ENCODE results near the gene MN1.

Gene MN1

GRCh38 chr22:27786291-27786932 is 15.1 kb downstream of the MN1 start:
- Mint-ChIP-seq H3K4me1 (ENCODE audit: low read depth) (peaks cover 6% of the 10 kb centered on the region), H3K9me3 (ENCODE audit: low read depth) (no peaks in the 10 kb centered on the region), H3K27ac (no peak overlapping the region), H3K36me3 (no peaks in the 10 kb centered on the region), H3K27me3 (peaks cover 12% of the 10 kb centered on the region), H3K4me3 (no peak overlapping the region)

DNA sequence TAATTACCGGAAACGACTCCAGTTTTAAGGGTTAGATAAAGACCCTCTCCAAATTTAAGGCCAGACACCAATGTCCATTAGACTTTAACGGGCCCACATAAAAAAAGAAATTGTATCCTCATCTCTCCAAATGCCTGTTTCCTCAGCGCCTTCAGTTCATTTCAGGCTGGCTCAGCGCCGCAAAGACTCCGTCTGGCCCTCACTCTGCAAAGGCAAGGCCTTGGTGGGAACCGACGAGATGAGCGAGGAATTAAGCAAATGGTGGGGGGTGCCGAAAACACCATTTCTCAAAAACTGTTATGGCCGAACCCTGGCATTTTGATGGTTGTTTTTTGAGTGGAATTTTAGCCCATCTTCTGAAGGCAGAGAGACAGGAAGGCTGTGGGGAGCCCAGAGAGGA is 15.7 kb downstream of the MN1 start:
- Mint-ChIP-seq H3K9me3 (ENCODE audit: low read depth) (no peaks in the 10 kb centered on the region), H3K36me3 (no peaks in the 10 kb centered on the region), H3K4me3 (no peak overlapping the region), H3K27ac (no peak overlapping the region), H3K27me3 (peaks cover 12% of the 10 kb centered on the region), H3K4me1 (ENCODE audit: low read depth) (peaks cover 6% of the 10 kb centered on the region)

GRCh38 chr22:27784120-27784475 is 17.5 kb downstream of the MN1 start:
- peaks cover 6% of the 10 kb centered on the region for H3K4me1 Mint-ChIP-seq (ENCODE audit: low read depth)
- peaks cover 15% of the 10 kb centered on the region for H3K27me3 Mint-ChIP-seq
- no peak overlapping the region for H3K27ac Mint-ChIP-seq
- no peaks in the 10 kb centered on the region for H3K9me3 Mint-ChIP-seq (ENCODE audit: low read depth)
- H3K36me3 Mint-ChIP-seq = no peaks in the 10 kb centered on the region
- no peak overlapping the region for H3K4me3 Mint-ChIP-seq

- peaks cover 15% of the 10 kb centered on the region for H3K27me3 Mint-ChIP-seq
- no peaks in the 10 kb centered on the region for H3K36me3 Mint-ChIP-seq
- no peak overlapping the region for H3K4me3 Mint-ChIP-seq
- no peak overlapping the region for H3K27ac Mint-ChIP-seq
- H3K4me1 Mint-ChIP-seq (ENCODE audit: low read depth) = peaks cover 6% of the 10 kb centered on the region
- no peaks in the 10 kb centered on the region for H3K9me3 Mint-ChIP-seq (ENCODE audit: low read depth)
These were observed 18.0 kb downstream of the MN1 start for GRCh38 chr22:27783436-27784119.

DNA sequence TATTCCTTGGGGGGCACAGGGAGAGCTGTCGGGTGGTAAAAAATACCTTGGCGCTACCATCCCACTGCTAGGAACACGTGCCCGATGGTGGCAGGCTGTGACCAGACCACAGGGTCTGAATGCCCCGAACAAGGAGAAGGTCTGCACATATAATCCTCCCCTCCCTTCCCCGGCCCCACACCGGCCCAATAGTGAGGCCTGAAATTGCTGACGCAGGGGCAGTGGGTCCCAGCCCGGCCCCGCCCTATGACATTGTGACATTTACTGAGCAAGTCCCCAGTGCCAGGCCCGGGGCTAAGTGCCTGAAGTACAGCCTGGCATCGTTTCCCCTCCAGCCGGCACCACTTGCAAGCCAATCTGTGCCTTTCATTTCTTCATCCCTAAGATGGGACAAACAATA is 19.5 kb downstream of the MN1 start:
- H3K36me3 Mint-ChIP-seq = no peaks in the 10 kb centered on the region
- peaks cover 6% of the 10 kb centered on the region for H3K4me1 Mint-ChIP-seq (ENCODE audit: low read depth)
- no peaks in the 10 kb centered on the region for H3K9me3 Mint-ChIP-seq (ENCODE audit: low read depth)
- H3K27me3 Mint-ChIP-seq = peaks cover 14% of the 10 kb centered on the region
- no peak overlapping the region for H3K27ac Mint-ChIP-seq
- no peak overlapping the region for H3K4me3 Mint-ChIP-seq

DNA sequence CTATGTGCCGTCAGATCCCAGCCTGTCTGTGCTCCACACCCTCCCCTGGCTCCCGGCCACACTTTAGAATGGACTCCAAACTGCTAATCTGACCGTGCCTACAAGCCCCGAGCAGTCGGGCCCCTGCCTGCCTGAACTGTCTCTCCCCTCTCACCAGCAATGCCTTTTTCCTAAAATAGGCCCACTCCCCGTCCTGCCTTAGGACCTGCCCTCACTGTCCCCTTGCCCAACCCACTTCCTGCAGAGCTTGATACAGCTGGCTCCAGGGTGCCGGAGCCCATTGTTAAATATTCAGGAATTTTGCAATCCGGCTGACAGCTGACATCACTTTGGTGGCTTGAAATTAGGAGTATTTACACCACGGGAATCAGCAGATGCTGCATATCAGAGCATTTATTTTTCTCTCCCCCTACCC is 21.4 kb downstream of the MN1 start:
- H3K27me3 Mint-ChIP-seq = peaks cover 13% of the 10 kb centered on the region
- H3K9me3 Mint-ChIP-seq (ENCODE audit: low read depth) = no peaks in the 10 kb centered on the region

DNA sequence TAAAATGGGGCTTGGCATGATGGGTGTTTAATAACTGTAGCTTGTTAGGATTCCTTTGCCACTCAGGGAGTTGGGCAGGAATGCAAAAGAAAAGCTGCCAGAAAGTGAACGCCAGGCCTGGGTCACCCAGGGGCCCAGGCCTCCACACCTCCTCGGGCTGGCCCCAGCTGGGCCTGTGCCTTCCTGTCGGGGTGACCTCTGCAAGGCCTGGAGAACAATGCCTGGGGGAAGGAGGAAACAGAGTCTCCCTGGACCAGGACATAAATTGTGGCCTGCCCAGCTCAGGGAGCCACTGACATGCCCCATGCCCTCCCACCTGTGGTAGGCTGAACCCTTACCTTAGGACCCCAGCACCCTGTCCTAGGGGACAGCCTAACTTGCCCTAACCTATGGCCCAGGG is 21.9 kb downstream of the MN1 start:
- H3K4me3 Mint-ChIP-seq = no peak overlapping the region
- peaks cover 10% of the 10 kb centered on the region for H3K27me3 Mint-ChIP-seq
- no peak overlapping the region for H3K27ac Mint-ChIP-seq
- no peaks in the 10 kb centered on the region for H3K36me3 Mint-ChIP-seq
- H3K4me1 Mint-ChIP-seq (ENCODE audit: low read depth) = no peaks in the 10 kb centered on the region
- no peaks in the 10 kb centered on the region for H3K9me3 Mint-ChIP-seq (ENCODE audit: low read depth)

More for the DNA sequence above, 21.4 kb downstream of the MN1 start:
- peaks cover 4% of the 10 kb centered on the region for H3K4me1 Mint-ChIP-seq (ENCODE audit: low read depth)
- H3K36me3 Mint-ChIP-seq = no peaks in the 10 kb centered on the region
- H3K4me3 Mint-ChIP-seq = no peak overlapping the region
- no peak overlapping the region for H3K27ac Mint-ChIP-seq

DNA sequence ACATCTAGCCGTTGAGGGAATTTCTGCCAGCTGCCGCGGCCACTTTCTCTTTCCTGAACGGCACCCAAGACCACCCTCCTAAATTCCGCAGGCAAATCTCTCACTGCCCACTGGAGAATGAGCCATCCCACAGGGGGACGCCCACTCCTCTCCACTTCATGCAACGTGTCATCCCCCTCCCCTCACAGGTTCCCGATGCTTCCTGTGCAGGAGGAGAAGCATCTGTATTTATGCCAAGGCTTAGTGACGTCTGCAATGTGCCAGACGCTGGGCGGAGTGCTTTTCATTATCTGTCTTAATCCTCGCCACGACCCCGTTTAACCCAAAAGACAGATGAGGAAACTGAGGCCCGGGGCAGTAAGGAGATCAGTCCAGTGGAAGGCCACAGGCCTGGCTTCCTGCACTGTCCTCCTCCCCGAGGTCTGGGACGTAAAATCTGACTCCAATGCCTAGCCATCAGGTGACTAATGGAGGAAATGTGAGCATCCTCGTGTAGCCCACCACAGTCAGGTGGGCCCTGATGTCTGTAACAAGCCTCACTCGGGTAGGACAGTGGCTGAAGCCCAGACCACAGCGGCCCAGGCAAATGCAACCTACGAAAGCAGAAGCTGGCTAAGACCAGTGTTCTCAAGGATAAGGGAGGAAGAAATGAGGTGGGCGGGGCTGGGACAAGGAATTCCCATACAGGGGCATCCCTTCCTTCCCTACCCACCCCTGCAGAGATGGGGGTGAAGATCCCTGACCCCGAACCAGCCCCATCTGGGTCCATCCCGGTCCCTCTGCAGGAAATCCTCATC is 23.1 kb downstream of the MN1 start:
- Mint-ChIP-seq H3K4me3 (no peak overlapping the region), H3K9me3 (ENCODE audit: low read depth) (no peaks in the 10 kb centered on the region), H3K27me3 (peaks cover 7% of the 10 kb centered on the region), H3K36me3 (no peaks in the 10 kb centered on the region), H3K4me1 (ENCODE audit: low read depth) (no peaks in the 10 kb centered on the region), H3K27ac (no peak overlapping the region)

- H3K27me3 Mint-ChIP-seq = peaks cover 6% of the 10 kb centered on the region
- no peaks in the 10 kb centered on the region for H3K36me3 Mint-ChIP-seq
- H3K4me3 Mint-ChIP-seq = no peak overlapping the region
- H3K27ac Mint-ChIP-seq = no peak overlapping the region
- H3K9me3 Mint-ChIP-seq (ENCODE audit: low read depth) = no peaks in the 10 kb centered on the region
- H3K4me1 Mint-ChIP-seq (ENCODE audit: low read depth) = no peaks in the 10 kb centered on the region
These were observed 24.4 kb downstream of the MN1 start for GRCh38 chr22:27777128-27777527.

- Mint-ChIP-seq H3K27me3 (peaks cover 6% of the 10 kb centered on the region), H3K4me1 (ENCODE audit: low read depth) (no peaks in the 10 kb centered on the region), H3K9me3 (ENCODE audit: low read depth) (no peaks in the 10 kb centered on the region), H3K4me3 (no peak overlapping the region), H3K36me3 (no peaks in the 10 kb centered on the region), H3K27ac (no peak overlapping the region)
These were observed 25.0 kb downstream of the MN1 start for GRCh38 chr22:27776650-27776958.

DNA sequence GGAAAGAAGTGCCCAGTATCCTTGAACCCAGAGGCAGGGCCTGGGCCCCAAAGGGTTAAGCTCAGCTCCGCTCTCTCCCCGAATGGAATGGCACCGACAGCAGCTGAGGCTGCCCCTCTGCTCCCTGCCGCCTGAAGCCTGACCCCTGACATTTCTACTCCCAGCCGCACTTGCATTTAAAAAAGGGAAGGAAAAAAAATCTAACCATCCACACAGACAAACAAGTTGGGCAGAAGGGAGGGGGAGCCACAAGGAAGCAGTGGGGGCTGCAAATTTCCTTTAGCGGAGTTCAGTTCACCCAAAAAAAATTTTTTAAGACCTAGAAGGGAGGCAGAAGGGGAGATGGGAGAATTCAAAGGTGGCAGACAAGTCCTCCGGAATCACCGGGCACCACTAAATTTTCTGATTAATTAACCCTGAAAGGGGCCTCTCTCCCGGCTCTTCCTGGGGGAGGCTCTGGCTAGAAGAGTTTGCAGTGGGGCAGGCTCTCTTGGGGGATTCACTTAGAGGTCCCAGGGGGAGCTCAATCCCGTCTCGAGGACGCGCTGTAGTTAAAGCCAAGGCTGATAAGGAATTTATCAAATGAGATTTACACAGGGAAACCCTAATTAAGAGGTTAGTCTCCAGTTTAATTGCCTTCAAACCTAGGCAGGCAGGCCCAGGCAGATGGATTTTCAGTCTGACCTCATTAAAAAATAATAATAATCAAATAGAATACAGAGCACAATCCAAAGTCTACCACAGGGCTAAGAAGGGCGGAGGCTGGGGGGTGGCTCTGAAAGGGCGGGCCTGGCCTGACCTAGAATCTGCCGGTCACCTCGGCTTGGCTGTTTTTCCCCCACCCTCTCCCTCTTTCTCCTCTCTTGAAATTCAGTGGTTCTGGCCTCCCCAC is 25.6 kb downstream of the MN1 start:
- Mint-ChIP-seq H3K4me3 (no peak overlapping the region), H3K36me3 (no peaks in the 10 kb centered on the region), H3K27me3 (peaks cover 6% of the 10 kb centered on the region), H3K4me1 (ENCODE audit: low read depth) (no peaks in the 10 kb centered on the region), H3K9me3 (ENCODE audit: low read depth) (no peaks in the 10 kb centered on the region), H3K27ac (no peak overlapping the region)

GRCh38 chr22:27775087-27775698 is 26.4 kb downstream of the MN1 start:
- no peak overlapping the region for H3K4me3 Mint-ChIP-seq
- no peaks in the 10 kb centered on the region for H3K36me3 Mint-ChIP-seq
- peaks cover 3% of the 10 kb centered on the region for H3K27me3 Mint-ChIP-seq

GRCh38 chr22:27774200-27774599 is 27.4 kb downstream of the MN1 start:
- H3K36me3 Mint-ChIP-seq = no peaks in the 10 kb centered on the region
- H3K27ac Mint-ChIP-seq = no peak overlapping the region
- H3K9me3 Mint-ChIP-seq (ENCODE audit: low read depth) = no peaks in the 10 kb centered on the region
- H3K4me1 Mint-ChIP-seq (ENCODE audit: low read depth) = no peaks in the 10 kb centered on the region
- no peak overlapping the region for H3K4me3 Mint-ChIP-seq
- H3K27me3 Mint-ChIP-seq = peaks cover 3% of the 10 kb centered on the region

More at GRCh38 chr22:27775087-27775698, 26.4 kb downstream of the MN1 start:
- Mint-ChIP-seq H3K4me1 (ENCODE audit: low read depth) (no peaks in the 10 kb centered on the region), H3K27ac (no peak overlapping the region), H3K9me3 (ENCODE audit: low read depth) (no peaks in the 10 kb centered on the region)

- Mint-ChIP-seq H3K36me3 (no peaks in the 10 kb centered on the region), H3K9me3 (ENCODE audit: low read depth) (no peaks in the 10 kb centered on the region), H3K27ac (no peak overlapping the region), H3K27me3 (peaks cover 3% of the 10 kb centered on the region), H3K4me1 (ENCODE audit: low read depth) (no peaks in the 10 kb centered on the region), H3K4me3 (no peak overlapping the region)
These were observed 28.5 kb downstream of the MN1 start for GRCh38 chr22:27772984-27773498.

All from activated naive CD8-positive, alpha-beta T cell (primary cell).